ENCODE measurements around the gene LARP4B.

DNA sequence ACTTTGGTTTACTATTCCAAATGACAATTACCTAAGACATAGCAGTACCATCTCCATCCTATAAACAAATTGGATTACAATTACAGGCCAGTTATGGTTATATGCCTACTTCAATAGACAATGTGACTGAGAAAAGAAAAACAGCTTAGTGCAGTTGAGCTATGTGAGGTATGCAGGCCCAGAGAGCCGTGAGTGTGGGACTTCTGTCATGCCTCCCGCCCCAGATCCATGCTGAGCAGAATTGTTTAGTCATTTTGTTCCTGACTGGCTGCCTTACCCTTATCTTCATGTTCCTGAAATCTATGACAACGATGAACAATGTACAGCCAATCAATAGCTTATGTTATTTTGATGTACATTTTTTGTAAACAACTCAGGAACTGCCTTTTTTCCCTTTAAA, 21.7 kb downstream of the LARP4B start:
- no peak for TF ChIP-seq CTCF (IDR thresholded peaks at IDR 0.05)
- no peak for TF ChIP-seq EP300 (IDR thresholded peaks at IDR 0.05)
- TF ChIP-seq POLR2A (IDR thresholded peaks at IDR 0.05) = no peak

Data from stomach (tissue), 4 donors.